HepG2 (cell line): ENCODE measurements around the gene FAM222A. TPM values are rescaled to one million over a fixed set of nuclear protein-coding genes. Genes with fewer than 3 reads are reported as not detected.
A peak's percentile ranks its signal among the peaks of the same experiment; 100 is the strongest.

Source experiments
- ADNP ChIP-seq: sonication (generic); formaldehyde crosslinking; IDR thresholded peaks from 2 replicates; pipeline ENCODE4 v1.4.0; 2020; ENCODE audit warnings: missing genetic modification reagents
- ARID4A ChIP-seq: sonication (generic); formaldehyde crosslinking; IDR thresholded peaks from 2 replicates; pipeline ENCODE4 v1.5.0; 2020; ENCODE audit warnings: mild to moderate bottlenecking, missing genetic modification reagents, borderline replicate concordance
- CHD2 ChIP-seq: IDR thresholded peaks from 2 replicates; pipeline ENCODE4 v1.6.1; 2011; ENCODE audit warnings: low read depth, low read length, improper control_type of control experiment
- CREB3 ChIP-seq: sonication (generic); formaldehyde crosslinking; IDR thresholded peaks from 2 replicates; pipeline ENCODE4 v1.5.0; 2020; ENCODE audit warnings: missing genetic modification reagents
- FOXC1 ChIP-seq: sonication (generic); formaldehyde crosslinking; IDR thresholded peaks from 2 replicates; pipeline ENCODE4 v1.8.0; 2022; ENCODE audit warnings: mild to moderate bottlenecking, missing genetic modification reagents, borderline replicate concordance
- HNF4A ChIP-seq: sonication (generic); formaldehyde crosslinking; IDR thresholded peaks from 2 replicates; pipeline ENCODE4 v1.4.0; 2020; ENCODE audit warnings: missing genetic modification reagents
- LCORL ChIP-seq, 2 experiments: fragments of 450-650 bp in 1 of 2; sonication (generic) in 1 of 2; formaldehyde crosslinking in 1 of 2; IDR thresholded peaks; 2 replicates each; pipeline versions ENCODE4 v1.5.0 to v1.6.1; 2017 to 2020; ENCODE audit warnings: antibody characterized with exemption in 1 of 2, missing genetic modification reagents in 1 of 2
- SMAD1 ChIP-seq: sonication (generic); formaldehyde crosslinking; IDR thresholded peaks from 2 replicates; pipeline ENCODE4 v1.4.0; 2020; ENCODE audit warnings: missing genetic modification reagents, low read depth, mild to moderate bottlenecking, borderline replicate concordance
- SP5 ChIP-seq: IDR thresholded peaks from 2 replicates; pipeline ENCODE4 v1.6.1; 2016; ENCODE audit warnings: low read depth, borderline replicate concordance
- STAG1 ChIP-seq: sonication (generic); formaldehyde crosslinking; IDR thresholded peaks from 2 replicates; pipeline ENCODE4 v1.4.0; 2020; ENCODE audit warnings: missing genetic modification reagents
- THRA ChIP-seq: sonication (generic); formaldehyde crosslinking; IDR thresholded peaks from 2 replicates; pipeline ENCODE4 v1.4.0; 2020; ENCODE audit warnings: missing genetic modification reagents, borderline replicate concordance
- YEATS4 ChIP-seq: sonication (generic); formaldehyde crosslinking; IDR thresholded peaks from 2 replicates; pipeline ENCODE4 v1.4.0; 2020; ENCODE audit warnings: missing genetic modification reagents, borderline replicate concordance
- ZFP37 ChIP-seq: sonication (generic); formaldehyde crosslinking; IDR thresholded peaks from 2 replicates; pipeline ENCODE4 v1.4.0; 2020; ENCODE audit warnings: missing genetic modification reagents, borderline replicate concordance
- ZMYM4 ChIP-seq: sonication (generic); formaldehyde crosslinking; IDR thresholded peaks from 2 replicates; pipeline ENCODE4 v1.8.1; 2023; ENCODE audit warnings: mild to moderate bottlenecking, missing genetic modification reagents
- ZNF431 ChIP-seq: sonication (generic); formaldehyde crosslinking; IDR thresholded peaks from 2 replicates; pipeline ENCODE4 v1.9.0; 2022; ENCODE audit warnings: missing genetic modification reagents, low read depth, mild to moderate bottlenecking, borderline replicate concordance
- ZNF468 ChIP-seq: sonication (generic); formaldehyde crosslinking; IDR thresholded peaks from 2 replicates; pipeline ENCODE4 v1.8.0; 2022; ENCODE audit warnings: mild to moderate bottlenecking, moderate library complexity, missing genetic modification reagents
- ZNF784 ChIP-seq: sonication (generic); formaldehyde crosslinking; IDR thresholded peaks from 2 replicates; pipeline ENCODE4 v1.5.1; 2020; ENCODE audit warnings: missing genetic modification reagents, mild to moderate bottlenecking, borderline replicate concordance
- ZNF800 ChIP-seq: sonication (generic); formaldehyde crosslinking; IDR thresholded peaks from 2 replicates; pipeline ENCODE4 v1.4.0; 2020; ENCODE audit warnings: missing genetic modification reagents
- polyA plus RNA-seq, 8 experiments: library from polyadenylated mRNA; depleted of rRNA in 3 of 8; stranded (reverse) in 7 of 8; unstranded in 1 of 8; fragments of >200 nt; fragmentation: Illumina TruSeq in 4 of 8; extraction: Trizol in 4 of 8; gene quantifications; 2 replicates each; pipeline versions ENCODE4 v1.2.1 to v1.2.3, GENCODE V29; 2011 to 2016; ENCODE audit warnings: low read depth in 4 of 8, missing spikeins in 1 of 8, mixed read lengths in 1 of 8; ENCODE audit not compliant: insufficient read depth in 1 of 8
- total RNA-seq, 5 experiments: library from RNA; depleted of rRNA; stranded (reverse); fragments of >200 nt; fragmentation: Illumina TruSeq; extraction: Trizol; gene quantifications; 2 replicates each; pipeline ENCODE4 v1.2.3, GENCODE V29; 2016; ENCODE audit warnings: low read depth in 1 of 5

Gene FAM222A
- total and polyA plus RNA-seq, 2 of the 13 experiments (the other 11 are each of a cell fraction or from before 2014, with no cell fraction given): 2.7 to 9.6 TPM

GRCh38 chr12:109752117-109753053, 38.8 kb downstream of the FAM222A start (continued):
- no peak for TF ChIP-seq CREB3 (CRISPR knock-in tag)
- peak; percentile 38; the same call in 1 of the 2 replicates for TF ChIP-seq HNF4A (CRISPR knock-in tag)
- no peak for TF ChIP-seq ZNF468 (CRISPR knock-in tag)
- 0 out of 2 replicates have a peak, but pooled peaks have one; percentile 10 for TF ChIP-seq YEATS4 (CRISPR knock-in tag)
- no peak for TF ChIP-seq CHD2
- TF ChIP-seq ZNF431 (CRISPR knock-in tag): no peak
- no peak for TF ChIP-seq LCORL (IDR thresholded peaks at IDR 0.05)
- 0 out of 2 replicates have a peak, but pooled peaks have one; percentile 34 for TF ChIP-seq LCORL (CRISPR knock-in tag; IDR thresholded peaks at IDR 0.05)
- TF ChIP-seq STAG1 (CRISPR knock-in tag): no peak
- no peak for TF ChIP-seq ADNP (CRISPR knock-in tag)
- TF ChIP-seq ZFP37: no peak
- peak; percentile 46; the same call in 1 of the 2 replicates for TF ChIP-seq THRA
- TF ChIP-seq ZNF784: 0 out of 2 replicates have a peak, but pooled peaks have one; percentile 23
- TF ChIP-seq SP5: peak; percentile 73; the same call in 1 of the 2 replicates
- TF ChIP-seq FOXC1 (CRISPR knock-in tag): no peak
- no peak for TF ChIP-seq ZNF800
- TF ChIP-seq ARID4A (CRISPR knock-in tag): peak; percentile 27; the same call in 1 of the 2 replicates
- 0 out of 2 replicates have a peak, but pooled peaks have one; percentile 35 for TF ChIP-seq ZMYM4 (CRISPR knock-in tag)
- no peak for TF ChIP-seq SMAD1
